Measurements from ENCODE around the gene TTC39A.

The TTC39A gene

DNA sequence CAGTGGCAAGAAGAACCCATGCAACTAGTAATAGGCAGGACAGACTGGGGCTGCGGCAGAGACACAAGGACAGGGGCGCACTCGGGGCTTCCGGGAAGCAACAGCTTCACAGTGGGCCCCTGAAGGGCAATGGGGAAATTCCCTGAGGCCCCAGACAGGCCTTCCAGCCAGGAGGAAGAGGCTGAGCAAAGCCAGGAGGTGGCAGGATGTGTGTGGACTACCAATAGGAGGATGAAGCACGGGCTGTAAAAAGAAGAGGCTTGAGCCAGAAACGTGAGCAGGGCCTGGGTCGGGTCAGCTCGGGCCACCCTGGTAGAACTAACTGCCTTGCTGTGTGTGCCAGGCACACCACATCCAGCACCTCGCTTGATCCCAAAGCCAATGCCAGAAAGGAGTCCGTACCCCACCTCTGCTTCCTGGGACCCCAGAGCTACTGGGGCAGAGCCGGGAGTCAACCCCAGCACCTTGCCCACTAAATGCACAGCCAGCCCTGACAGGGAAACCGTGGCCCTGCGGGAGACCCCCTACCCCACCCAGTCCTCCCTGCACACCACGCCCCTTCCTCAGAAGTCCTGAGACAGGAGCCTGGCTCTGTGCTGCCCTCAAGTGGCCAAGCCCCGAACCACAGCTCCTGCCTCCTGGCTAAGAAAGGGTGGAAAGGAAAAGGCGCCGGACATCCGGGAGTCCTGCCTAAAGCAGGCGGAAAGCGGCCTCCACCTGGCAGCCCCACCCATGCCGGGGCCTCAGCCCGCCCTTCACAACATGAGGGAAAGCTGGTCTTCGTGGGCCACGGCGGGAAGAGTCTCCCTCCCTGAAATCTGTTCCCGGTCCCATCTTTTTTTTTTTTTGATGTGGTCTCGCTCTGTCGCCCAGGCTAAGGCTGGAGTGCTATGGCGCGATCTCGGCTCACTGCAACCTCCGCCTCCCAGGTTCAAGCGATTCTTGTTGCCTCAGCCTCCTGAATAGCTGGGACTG is 33.7 kb downstream of the TTC39A start:
- DNase-seq: peak; percentile 95

DNA sequence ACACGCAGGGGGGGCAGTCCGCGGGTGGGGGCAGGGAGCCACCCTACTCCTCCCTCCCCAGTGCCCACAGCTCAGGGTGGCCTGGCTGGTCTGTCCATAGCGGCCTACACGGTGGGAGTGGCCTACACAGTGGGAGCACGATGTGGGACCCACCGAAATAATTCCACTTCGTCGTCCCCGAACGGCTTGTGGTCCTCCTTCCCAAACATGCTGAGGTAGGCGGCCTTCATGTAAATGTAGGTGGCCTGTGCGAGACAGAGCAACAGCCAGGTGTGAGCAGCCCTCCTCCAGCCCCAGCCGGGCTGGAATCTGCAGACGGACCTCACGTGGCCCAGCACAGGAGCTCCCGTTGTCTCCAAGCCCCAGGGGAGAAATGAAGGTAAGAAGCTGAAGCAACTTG is 34.4 kb downstream of the TTC39A start:
- DNase-seq: no peak

DNA sequence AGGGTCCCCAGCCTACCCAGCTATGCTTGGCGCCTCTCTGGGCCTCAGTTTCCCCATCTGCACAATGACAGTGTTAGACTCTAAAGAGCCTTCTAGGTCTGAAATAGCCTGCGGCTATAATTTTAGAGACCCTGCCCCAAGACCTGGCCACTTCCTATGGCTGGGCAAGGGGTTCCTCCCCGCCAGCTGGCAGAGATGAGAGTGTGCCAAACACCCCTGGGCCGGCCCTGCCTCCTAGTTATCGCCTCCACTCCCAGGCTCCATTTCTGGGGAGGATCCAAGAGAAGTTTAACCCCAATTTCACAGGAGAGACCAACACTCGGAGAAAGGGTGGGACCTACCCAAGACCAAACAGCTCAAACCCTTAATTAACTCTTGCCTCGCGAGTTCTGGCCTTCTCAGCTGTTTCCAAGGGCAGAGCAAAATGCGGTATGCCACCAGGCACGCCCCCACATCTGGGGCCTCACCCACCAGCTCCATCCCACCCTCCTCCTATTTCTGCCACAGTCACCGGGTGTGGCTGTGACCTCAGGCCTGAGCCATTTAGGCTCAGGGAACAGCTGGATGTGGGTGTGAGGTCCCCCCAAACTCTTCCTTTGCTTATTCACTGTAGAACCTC is 35.7 kb downstream of the TTC39A start:
- DNase-seq: no peak

DNA sequence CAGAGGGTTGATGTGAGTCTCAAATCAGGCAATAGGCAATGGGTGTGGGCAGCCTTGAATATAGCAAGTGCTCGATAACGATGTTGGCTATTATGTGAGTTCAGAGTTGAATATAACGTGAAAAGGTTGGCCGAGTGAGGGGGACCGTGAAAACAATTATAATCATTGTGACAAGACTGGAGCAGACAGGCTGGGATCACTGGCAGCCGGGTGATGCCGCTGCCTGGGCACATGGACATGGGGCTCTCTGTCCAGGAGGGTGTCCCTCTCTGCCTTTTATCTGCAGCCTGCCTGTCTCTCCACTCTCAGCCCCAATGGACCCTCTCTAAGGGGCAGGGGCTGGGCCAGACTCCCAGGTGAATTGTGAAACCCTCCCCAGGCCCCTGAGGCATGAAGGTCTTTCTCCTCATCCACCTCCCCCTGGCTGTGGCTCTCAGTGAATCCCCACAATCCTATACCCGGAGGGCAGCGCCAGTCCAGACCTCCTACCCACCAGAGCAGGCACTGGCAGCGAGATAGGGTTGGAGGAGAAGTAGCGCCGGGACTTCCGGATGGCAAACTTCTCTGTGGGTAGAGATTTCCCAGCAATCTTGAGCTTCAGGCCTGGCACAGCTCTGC is 36.4 kb downstream of the TTC39A start:
- no peak for DNase-seq

DNA sequence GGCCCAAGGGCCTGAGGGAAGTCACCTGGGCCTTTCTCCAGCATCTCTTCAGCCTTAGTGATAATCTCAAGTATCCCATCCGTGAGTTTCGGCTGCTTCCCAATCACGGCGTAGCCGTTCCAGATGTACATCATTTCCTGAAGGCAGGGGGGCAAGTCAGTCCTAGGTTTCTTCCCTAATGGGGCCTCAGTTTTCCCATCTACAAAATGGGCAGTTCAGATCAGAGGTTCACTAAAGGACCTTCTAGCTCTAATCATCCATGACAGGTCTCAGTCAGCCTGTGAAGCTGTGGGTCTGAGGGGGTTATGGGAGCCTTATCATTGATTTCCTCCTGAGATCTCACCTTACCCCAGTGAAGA is 39.9 kb downstream of the TTC39A start:
- no peak for DNase-seq

DNA sequence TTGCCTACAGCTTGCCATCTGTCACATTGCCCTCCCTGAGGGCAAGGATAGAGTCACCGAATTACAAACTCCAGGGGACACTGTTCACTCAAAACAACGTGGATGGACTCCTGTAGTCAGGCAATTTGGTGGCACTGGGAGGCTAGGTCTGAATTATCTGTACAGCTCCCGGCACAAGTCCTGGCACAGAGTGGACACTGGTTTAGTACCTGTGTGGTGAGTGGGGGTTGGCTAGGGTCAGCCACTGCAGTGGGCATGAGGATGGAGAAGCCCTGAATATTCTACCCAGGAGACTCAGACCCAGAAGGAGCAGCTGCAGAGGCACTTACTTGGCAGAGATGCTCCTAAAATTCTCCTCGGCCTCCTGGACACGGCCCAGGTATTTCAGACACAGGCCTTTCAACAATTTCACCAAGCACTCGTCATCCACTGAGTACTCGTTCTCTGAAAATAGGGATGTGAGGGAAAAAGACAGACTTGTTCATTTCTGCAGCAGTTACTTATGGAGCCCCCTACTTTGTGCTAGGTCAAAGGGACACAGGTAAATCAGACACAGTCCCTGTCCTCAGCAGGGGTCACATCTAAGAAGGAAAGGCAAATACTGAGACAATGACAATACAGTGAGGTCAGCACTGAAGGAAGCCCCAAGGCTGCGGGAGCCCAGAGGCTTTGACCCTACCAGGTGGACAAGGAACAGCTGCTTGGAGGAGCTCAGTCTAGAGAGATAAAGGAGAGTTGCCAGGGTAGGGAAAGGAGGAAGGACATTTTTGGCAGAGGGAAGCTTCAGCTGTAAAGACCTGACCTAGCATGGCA is 40.5 kb downstream of the TTC39A start:
- no peak for DNase-seq

DNA sequence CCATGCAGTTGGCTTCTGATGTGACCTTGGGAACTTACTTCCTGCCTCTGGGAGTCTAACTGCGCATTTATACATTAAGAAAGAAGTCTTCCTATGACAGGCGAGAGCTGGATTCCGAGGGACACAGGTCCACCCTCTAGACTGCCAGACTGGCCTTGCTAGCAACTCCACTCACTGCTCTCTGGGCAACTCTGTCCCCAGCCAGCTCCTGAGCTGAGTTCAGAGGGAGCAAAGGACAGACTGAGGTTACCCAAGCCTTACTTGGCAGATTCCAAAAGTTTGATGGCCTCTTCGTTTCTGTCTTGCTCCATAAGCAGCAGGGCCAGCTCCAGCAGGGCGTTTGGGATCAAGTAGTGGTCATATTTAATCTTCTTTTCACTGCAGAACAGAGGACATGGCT is 41.8 kb downstream of the TTC39A start:
- DNase-seq: no peak

DNA sequence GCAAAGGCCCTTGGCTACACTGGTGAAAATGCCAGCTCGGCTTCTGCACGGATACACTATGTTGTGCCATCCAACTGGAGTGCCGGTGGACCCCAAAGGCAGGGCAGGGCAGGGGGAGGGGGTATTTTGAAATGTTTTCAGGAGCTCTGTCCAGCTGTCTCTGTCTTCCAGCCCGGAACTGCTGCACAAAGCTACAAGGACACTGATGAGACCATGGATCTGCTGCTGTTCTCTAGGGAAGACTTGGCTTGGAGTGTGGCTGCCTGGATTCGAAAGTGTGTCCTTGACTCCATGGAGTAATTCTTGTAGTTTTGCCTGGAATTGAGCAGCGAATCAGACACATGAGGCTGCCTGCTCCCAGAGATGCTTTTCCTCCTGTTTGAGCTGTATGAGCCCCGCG is 42.4 kb downstream of the TTC39A start:
- no peak for DNase-seq

DNA sequence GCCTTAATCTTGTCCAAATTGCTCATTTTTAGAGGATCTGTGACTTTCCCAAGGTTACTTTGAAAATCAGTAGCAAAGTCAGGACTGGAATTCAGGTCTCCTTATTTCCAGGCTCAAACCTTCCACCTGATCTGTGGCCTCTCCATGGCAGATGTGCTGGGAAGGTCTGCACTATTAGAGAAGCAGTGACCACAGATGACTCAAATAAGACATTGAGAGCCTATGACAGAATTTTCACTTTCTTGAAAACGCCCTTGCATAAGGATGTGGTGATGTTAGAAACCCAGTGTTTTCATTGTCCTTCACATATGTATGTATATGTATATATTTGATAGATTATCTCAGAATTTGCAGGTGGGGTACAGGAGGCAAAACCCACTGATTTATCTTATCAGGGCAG is 45.3 kb downstream of the TTC39A start:
- DNase-seq: no peak

DNA sequence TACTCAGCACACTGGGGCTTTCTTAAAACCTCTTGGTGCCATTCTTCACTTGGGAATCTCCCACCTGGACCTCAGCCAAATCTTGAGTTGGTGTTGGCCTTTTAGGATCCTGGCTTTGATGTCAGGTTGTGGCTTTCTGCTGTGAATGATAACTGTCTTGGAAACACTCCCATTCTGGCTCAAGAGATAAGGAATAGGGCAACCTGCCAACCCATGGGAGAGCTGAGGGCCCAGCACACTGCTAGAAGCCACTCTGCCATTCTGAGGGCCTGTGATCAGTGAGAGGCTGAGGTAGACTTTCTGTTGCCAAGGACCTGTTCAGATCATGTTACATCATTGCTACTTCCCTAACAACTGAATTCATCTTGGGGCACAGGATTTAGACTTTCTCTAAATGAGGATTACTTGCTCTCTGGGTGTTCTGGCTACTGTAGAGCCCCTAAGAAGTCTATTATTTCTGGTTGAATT is 45.8 kb downstream of the TTC39A start:
- no peak for DNase-seq

DNA sequence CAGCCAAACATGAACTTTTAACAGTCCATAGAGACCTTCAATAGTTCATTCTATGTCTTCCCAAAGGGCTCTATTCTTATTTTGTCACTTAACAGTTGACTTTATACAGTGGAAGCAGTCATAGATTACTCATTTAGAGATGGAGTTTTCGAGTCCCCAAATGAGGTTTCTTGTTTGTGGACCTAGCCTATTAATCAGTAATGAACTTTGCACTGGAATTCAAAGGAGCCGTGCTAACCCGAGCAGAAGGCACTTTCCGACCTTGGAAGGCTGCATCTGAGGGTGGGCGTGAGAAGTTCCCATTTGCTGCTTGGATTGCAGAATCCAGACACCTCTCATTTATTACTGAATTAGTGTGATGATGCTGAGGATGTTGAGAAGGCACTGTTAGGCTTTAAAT is 46.4 kb downstream of the TTC39A start:
- DNase-seq: no peak

DNA sequence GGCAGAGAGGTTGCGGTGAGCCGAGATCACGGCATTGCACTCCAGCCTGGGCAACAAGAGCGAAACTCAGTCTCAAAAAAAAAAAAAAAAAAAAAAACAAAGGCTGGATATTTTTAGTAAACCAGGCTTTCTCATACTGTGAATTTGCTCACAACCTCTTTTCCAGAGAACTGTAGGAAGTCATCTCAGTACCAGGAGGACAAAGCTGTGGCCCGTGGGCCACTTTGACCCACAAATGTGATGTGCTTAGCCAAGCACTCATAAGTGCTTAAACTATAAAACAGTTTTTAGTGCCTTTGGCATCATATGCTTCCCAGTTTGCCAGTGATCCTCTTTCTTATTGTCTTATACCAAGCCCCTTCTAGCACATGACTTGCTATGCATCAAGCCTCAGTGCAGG is 47.8 kb downstream of the TTC39A start:
- no peak for DNase-seq

DNA sequence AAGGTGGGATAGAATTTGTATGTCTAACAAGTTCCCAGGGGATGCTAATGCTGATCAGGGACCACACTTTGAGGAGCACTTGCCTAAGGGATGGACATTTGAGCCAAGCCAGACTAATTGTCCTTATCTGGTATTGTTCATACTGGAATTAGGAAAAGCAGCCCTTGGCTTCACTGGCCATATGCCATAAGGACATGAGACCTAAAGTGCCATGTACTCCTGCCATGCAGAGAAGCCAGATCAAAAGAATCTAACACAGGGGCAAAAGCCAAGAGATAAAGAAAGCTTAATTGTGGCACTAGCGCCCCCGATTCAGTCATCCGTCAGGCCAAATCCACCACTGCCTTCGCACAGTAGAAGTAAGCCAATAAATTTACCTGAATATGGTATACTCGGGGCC is 48.6 kb downstream of the TTC39A start:
- no peak for DNase-seq

DNA sequence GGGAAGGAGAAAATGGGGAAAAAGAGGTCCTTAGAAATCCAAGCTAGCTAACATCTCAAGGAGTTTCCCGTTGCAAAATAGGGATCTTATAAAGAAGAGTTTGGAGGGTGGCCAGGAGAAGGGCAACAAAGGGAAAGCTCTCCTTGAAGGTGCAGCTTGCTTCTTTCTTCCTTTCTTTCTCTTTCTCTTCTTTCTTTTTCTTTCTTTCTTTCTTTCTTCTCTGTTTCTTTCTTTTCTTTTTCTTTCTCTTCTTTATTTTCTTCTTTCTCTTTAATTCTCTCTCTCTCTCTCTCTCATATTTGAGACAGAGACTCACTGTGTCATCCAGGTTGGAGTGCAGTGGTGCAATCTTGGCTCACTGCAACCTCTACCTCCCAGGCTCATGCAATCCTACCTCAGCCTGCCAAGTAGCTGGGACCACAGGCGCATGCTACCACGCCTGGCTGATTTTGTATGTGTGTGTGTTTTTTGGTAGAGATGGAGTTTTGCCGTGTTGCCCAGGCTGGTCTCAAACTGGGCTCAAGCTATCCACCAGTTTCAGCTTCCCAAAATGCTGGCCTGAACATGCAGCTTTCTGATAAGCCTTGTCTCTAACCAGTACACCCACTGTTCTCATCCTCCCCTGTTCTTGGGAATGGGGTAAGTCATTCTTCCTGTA is 49.9 kb downstream of the TTC39A start:
- DNase-seq: no peak

DNA sequence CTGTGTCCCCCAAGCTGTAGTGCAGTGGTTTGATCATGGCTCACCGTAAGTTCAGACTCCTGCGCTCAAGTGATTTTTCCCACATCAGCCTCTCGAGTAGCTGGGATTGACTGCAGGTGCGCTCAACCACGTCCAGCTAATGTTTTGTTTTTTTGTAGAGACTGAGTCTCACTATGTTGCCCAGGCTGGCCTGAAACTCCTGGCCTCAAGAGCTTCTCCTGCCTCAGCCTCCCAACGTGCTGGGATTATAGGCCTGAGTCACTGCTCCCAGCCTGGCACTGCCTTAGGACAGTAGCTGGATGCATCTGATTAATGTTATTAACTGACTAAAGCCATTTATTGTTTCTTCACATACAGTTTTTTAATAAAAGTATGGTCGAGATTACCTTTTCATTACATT is 54.1 kb downstream of the TTC39A start:
- no peak for DNase-seq

DNA sequence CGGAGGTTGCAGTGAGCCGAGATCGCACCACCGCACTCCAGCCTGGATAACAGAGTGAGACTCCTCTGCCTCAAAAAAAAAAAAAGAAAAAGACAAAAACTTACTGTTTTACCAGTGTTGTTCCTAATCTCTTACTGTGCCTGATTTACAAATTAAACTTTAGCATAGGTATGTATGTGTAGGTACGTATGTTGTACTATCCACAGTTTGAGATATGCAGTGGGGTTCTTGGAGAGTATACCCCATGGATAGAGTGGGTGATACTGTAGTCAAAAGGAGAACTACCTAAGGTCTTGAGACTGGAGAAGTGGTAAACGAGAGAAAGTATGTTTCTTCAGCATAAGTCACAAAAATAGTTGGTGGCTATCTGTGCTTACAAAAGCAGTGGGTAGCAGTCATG is 55.7 kb downstream of the TTC39A start:
- no peak for DNase-seq

DNA sequence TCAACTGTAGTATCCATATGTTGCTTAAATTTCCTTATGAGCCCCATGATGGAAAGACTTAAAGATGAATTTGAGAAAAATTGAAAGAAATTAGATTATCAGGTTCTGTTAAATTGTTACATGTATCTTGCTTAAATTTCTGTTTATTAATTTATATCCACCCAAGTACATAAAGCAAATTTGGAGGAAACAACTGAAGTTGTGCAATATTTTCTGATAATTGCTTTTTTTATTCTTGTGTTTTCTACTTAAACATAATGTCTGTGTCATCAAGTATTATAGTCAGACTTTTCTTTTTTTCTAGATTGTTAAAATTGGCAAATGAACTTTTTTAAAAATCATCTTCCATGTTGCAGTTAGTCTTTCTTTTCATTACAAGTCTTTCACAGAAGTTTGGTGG is 57.4 kb downstream of the TTC39A start:
- DNase-seq: no peak

DNA sequence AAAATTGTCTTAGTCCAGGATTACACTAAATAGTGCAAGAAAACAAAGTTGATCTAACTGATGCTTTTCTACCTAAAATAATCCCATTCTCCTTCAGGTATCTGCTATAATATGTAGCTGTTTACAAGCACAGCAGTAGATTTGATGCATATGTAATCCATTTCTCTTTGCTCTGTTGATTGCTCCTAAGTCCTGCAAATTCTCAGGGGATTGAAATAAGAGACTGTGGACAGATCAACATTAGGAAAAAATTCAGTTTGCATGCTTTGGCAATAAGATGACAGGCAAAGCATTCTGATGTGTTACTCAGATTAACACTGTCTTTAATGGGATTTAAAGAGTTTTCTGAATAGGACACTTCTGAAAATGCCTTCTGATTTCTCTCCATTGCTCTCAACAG is 59.6 kb downstream of the TTC39A start:
- DNase-seq: no peak

DNA sequence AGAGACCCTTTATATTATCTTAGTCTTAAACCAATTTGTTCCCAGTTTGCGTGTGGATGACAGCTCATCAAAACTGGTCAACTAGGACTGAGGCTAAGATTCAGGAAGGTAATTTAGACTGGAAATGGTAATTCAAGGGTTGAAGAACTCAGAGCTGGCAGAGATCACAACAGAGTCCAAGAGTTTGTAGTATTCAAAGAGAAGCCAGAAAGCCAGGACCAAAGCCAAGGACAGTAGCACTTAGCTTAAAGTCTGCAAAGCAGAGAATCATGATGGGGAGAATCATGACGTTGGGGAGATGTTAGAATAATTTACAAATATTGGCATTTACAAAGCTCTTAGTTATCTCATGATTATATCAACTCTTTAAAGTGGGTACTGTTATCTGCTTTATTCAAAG is 61.7 kb downstream of the TTC39A start:
- no peak for DNase-seq

DNA sequence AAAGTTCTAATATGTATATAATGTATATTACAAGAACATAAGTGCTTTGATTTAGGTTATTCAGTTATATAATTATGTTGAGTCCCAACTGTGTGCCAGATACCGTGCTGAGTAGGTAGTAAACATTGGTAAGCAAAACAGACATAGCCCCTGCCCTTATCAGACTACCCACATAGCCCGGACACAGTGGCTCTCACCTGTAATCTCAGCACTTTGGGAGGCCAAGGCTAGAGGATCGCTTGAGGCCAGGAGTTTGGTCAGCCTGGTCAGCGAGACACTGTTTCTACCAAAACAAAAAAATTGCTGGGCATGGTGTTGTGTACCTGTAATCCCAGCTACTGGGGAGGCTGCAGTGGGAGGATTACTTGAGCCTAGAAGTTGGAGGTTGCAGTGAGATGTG is 63.6 kb downstream of the TTC39A start:
- no peak for DNase-seq

DNA sequence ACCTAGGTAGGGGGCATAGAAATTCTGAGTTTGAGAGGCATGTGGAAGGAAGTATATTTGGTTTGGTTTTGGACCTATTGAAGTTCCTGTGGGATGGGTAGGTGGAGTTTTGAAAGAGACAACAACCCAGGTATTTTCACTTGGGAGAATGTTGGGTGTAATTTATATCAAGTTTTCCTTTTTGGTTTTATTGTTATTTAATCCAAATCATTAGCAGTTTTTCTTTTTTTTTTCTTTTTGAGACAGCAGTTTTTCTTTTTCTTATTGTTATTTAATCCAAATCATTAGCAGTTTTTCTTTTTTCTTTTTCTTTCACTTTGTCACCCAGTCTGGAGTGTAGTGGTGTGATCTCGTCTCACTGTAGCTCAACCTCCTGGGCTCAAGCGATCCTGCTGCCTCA is 64.2 kb downstream of the TTC39A start:
- DNase-seq: no peak

DNA sequence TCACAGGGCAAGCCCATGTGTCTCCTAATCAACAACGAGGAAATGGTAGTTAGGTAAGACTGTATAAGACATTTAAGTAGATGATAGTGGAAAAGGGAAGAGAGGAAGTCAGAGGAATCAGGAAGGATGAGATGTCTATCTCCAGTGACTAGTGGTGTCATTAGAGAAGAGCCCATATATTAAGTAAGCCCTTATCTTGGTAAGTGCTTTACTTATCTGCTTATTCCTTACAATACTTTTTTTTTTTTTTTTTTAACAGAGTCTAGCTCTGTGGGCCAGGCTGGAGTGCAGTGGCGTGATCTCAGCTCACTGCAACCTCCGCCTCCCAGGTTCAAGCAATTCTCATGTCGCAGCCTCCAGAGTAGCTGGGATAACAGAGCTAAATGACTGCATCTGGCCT is 64.7 kb downstream of the TTC39A start:
- no peak for DNase-seq

DNA sequence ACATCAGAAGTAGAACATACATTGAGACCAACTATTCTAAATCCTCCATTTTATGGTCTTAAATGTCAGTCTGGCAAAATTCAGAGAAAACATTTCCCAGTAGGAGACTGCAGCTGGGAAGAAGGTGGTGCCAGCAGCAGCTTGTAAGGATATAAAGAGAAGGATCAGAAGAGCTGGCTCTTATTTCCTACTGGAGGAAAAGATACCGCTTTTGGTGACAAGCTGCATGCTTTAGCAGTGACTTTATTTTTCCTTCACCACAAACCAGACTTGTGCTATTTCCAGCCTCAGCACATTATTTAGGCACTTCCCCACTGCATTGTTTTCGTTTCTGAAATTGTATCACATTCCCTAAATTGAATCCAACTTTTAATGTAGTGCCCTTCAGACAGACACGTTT is 65.9 kb downstream of the TTC39A start:
- DNase-seq: peak; percentile 42
